Hypothalamus (tissue), 51 donors: ENCODE results near the gene DYRK1B.
"Not testable (repeated sequence)": the region's sequence is repeated elsewhere in the genome, so short reads cannot be mapped to it uniquely, and the experiment has no call there.

Experiments
- DNase-seq, 51 donors: peaks; one replicate each; lab custom pipeline; 2025; lab: John Stamatoyannopoulos, UW

Gene DYRK1B

GRCh38 chr19:39833464-39834286, at the start of gene DYRK1B:
TSS of gene DYRK1B (minus strand) at chr19:39834162. CDS start at chr19:39831867, 2,295 bp downstream.
- peak; percentile 85 to 99 (median 94) for DNase-seq

- not testable (repeated sequence) for DNase-seq
Observed at GRCh38 chr19:39882645-39883044, 48.7 kb upstream of the DYRK1B start.

GRCh38 chr19:39881495-39882110, 47.6 kb upstream of the DYRK1B start:
- peak in 1 of 51 donors; percentile 4 for DNase-seq

- not testable (repeated sequence) for DNase-seq
Observed at GRCh38 chr19:39880241-39880640, 46.3 kb upstream of the DYRK1B start.

- not testable (repeated sequence) for DNase-seq
Observed at GRCh38 chr19:39879796-39880195, 45.8 kb upstream of the DYRK1B start.

GRCh38 chr19:39878866-39879265, 44.9 kb upstream of the DYRK1B start:
- not testable (repeated sequence) for DNase-seq

- DNase-seq, result no peak
Observed at GRCh38 chr19:39878398-39878797, 44.4 kb upstream of the DYRK1B start.

GRCh38 chr19:39877982-39878381, 44.0 kb upstream of the DYRK1B start:
- not testable (repeated sequence) for DNase-seq

GRCh38 chr19:39877488-39877887, 43.5 kb upstream of the DYRK1B start:
- DNase-seq, result not testable (repeated sequence)

GRCh38 chr19:39876486-39876885, 42.5 kb upstream of the DYRK1B start:
- DNase-seq, result not testable (repeated sequence)

GRCh38 chr19:39875401-39875864, 41.5 kb upstream of the DYRK1B start:
- DNase-seq, result not testable (repeated sequence)

GRCh38 chr19:39874404-39874803, 40.4 kb upstream of the DYRK1B start:
- DNase-seq, result no peak

GRCh38 chr19:39873385-39873784, 39.4 kb upstream of the DYRK1B start:
- DNase-seq, result no peak

GRCh38 chr19:39871886-39872866, 38.2 kb upstream of the DYRK1B start:
- no peak for DNase-seq

- no peak for DNase-seq
Observed at GRCh38 chr19:39871362-39871761, 37.4 kb upstream of the DYRK1B start.

GRCh38 chr19:39870171-39870971, 36.4 kb upstream of the DYRK1B start:
- no peak for DNase-seq

- DNase-seq, result no peak
Observed at GRCh38 chr19:39867952-39868351, 34.0 kb upstream of the DYRK1B start.

- no peak for DNase-seq
Observed at GRCh38 chr19:39867133-39867532, 33.2 kb upstream of the DYRK1B start.

GRCh38 chr19:39865953-39866352, 32.0 kb upstream of the DYRK1B start:
- DNase-seq, result no peak

- DNase-seq, result no peak
Observed at GRCh38 chr19:39865186-39865585, 31.2 kb upstream of the DYRK1B start.
